Activated naive CD4-positive, alpha-beta T cell treated with anti-CD3 and anti-CD28 coated beads, Interleukin-2, amount 50 U/mL, for 24 hours (primary cell): ENCODE data around the gene PRKCD.
"Not testable (repeated sequence)": the region's sequence is repeated elsewhere in the genome, so short reads cannot be mapped to it uniquely, and the experiment has no call there.

ENCODE experiments used
- H3K27ac Mint-ChIP-seq: one replicate; pipeline ENCODE4 v1.8.0; 2021; ENCODE audit warnings: mild to moderate bottlenecking, mixed read lengths
- H3K27me3 Mint-ChIP-seq: one replicate; pipeline ENCODE4 v1.8.0; 2021; ENCODE audit warnings: mixed read lengths
- H3K36me3 Mint-ChIP-seq: one replicate; pipeline ENCODE4 v1.8.0; 2021; ENCODE audit warnings: mixed read lengths
- H3K4me1 Mint-ChIP-seq: one replicate; pipeline ENCODE4 v1.8.0; 2021; ENCODE audit warnings: mixed read lengths
- H3K4me3 Mint-ChIP-seq: one replicate; pipeline ENCODE4 v1.8.0; 2021; ENCODE audit warnings: mild to moderate bottlenecking, mixed read lengths
- H3K9me3 Mint-ChIP-seq: one replicate; pipeline ENCODE4 v1.8.0; 2021; ENCODE audit warnings: mixed read lengths

The PRKCD gene

GRCh38 chr3:53149006-53149690, 11.9 kb upstream of the PRKCD start:
- Mint-ChIP-seq H3K4me1 (no peaks in the 10 kb centered on the region), H3K36me3 (no peaks in the 10 kb centered on the region), H3K4me3 (no peak overlapping the region), H3K27ac (no peak overlapping the region), H3K27me3 (peaks cover 6% of the 10 kb centered on the region), H3K9me3 (no peaks in the 10 kb centered on the region)

- Mint-ChIP-seq H3K27me3 (peaks cover 6% of the 10 kb centered on the region), H3K27ac (no peak overlapping the region), H3K4me1 (no peaks in the 10 kb centered on the region), H3K4me3 (no peak overlapping the region), H3K9me3 (no peaks in the 10 kb centered on the region), H3K36me3 (no peaks in the 10 kb centered on the region)
Measured at GRCh38 chr3:53149699-53150098, 11.3 kb upstream of the PRKCD start.

DNA sequence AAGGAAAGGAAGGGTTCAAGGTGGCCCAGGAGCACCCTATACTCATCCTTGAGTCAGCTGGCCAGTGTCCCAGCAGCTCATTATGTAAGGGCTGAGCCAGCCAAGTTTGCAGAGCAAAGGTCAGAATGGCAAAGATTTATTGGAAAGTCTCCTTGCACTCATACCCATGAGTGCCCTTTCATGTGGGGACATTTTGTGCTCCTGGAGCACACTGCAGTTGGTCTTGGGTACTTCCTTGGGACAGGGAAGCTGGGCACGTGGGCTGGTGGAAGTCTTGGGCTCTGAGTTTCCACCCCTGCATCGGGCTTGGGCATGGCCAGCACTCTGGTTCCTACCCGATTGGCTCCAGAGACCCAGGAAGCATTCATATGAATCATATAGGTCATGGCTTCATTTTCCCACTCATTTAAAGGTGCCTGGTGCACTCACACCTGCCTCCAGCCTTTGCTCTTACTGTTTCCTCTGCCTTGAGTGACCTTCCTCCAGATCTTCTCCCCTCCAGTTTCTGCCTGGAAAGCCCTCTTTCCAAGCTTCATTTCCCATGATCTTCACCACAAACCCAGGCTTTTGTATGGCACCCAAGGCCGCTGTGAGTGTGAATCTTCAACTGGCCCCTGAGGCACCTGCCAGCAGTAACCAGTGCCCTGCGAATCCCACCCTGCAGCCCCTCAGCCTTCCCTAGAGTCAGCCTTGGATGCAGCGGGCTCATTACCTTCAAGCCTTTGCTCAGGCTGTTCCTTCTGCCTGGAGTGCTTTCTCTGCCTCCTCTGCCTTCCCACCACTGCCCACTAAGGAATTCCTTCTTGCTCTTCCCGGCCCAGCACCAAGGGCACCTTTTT, 10.5 kb upstream of the PRKCD start:
- no peaks in the 10 kb centered on the region for H3K4me1 Mint-ChIP-seq
- peaks cover 9% of the 10 kb centered on the region for H3K27me3 Mint-ChIP-seq
- no peaks in the 10 kb centered on the region for H3K9me3 Mint-ChIP-seq
- no peak overlapping the region for H3K27ac Mint-ChIP-seq
- no peak overlapping the region for H3K4me3 Mint-ChIP-seq
- no peaks in the 10 kb centered on the region for H3K36me3 Mint-ChIP-seq

DNA sequence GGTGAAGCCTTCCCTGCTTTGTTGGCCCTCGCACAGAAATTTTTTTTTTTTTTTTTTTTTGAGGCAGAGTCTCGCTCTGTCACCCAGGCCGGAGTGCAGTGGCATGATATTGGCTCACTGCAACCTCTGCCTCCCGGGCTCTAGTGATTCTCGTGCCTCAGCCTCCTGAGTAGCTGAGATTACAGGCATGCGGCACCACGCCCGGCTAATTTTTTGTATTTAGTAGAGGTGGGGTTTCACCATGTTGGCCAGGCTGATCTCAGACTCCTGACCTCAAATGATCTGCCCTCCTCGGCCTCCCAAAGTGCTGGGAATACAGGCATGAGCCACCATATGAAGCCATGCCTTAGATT, 9.9 kb upstream of the PRKCD start:
- peaks cover 10% of the 10 kb centered on the region for H3K27me3 Mint-ChIP-seq
- not testable (repeated sequence) for H3K27ac Mint-ChIP-seq, H3K36me3 Mint-ChIP-seq, H3K4me1 Mint-ChIP-seq, H3K9me3 Mint-ChIP-seq, H3K4me3 Mint-ChIP-seq

GRCh38 chr3:53151465-53151864, 9.5 kb upstream of the PRKCD start:
- no peak overlapping the region for H3K4me3 Mint-ChIP-seq
- peaks cover 12% of the 10 kb centered on the region for H3K27me3 Mint-ChIP-seq
- H3K9me3 Mint-ChIP-seq = no peaks in the 10 kb centered on the region
- H3K4me1 Mint-ChIP-seq = no peaks in the 10 kb centered on the region
- H3K27ac Mint-ChIP-seq = no peak overlapping the region
- H3K36me3 Mint-ChIP-seq = no peaks in the 10 kb centered on the region

DNA sequence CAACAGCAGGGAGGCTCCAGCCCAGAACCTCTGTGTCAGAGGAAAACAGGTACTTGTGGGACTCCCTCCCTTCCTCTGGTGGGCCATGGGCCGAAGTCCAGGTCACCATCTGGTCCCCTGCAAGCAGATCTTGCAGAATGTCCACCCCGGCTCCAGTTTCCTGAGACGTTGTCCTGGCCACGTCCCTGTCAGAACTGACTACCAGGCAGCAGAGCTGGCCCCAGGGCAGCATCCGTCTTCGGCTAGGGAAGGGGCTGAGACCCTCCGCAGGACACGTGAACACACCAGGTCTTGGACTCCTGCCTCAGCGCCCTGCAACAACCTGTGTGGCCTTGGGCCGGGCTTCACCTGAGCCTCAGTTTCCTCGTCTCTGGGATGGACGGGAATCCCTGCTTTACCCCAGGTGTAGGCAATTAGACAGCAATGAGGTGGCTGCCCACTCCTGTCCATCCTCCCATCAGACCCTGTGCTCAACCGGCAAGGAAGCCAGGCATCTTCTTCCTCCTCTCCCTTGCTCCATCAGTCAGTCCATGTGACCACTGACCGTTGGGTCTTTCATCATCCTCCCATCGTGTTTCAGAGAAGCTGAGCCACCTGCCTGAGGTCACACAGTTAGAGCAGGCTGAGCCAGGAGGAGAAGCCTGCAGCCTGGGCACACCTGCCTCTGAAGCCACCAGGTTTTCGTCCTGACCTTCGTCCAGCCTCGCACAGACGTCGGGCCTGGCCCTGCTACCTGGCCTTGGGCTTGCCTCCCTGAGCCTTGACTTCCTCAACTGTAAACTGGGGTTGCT, 8.9 kb upstream of the PRKCD start:
- peaks cover 12% of the 10 kb centered on the region for H3K27me3 Mint-ChIP-seq
- no peaks in the 10 kb centered on the region for H3K4me1 Mint-ChIP-seq

DNA sequence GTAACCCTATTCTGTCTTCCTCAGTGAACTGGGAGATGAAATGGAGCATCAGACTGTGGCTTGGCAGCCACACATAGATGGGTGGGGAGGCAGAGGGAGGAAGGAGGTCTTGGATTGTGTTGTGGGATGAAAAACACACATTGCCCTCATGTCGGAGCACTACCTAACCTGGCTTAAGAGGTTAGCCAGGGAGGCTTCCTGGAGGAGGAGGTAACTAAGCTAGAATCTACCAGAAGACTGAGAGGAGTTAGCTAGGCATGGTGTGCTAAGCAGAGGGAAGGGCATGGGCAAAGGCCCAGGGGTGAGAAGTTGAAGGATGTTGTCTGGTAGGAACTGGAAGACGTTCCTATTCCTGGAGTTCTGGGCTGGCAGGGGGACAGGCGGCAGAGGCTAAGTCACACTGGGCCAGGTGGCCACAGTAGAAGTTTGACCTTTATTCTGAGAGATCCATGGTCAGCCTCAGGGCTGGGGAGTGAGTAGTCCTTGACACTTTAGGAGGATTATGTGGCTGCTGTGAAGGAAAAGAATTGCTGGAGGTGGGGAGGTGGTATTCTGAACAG, 7.7 kb upstream of the PRKCD start:
- Mint-ChIP-seq H3K36me3 (no peaks in the 10 kb centered on the region), H3K4me3 (no peak overlapping the region), H3K27ac (no peak overlapping the region), H3K27me3 (peaks cover 18% of the 10 kb centered on the region), H3K4me1 (no peaks in the 10 kb centered on the region), H3K9me3 (no peaks in the 10 kb centered on the region)

More for the DNA sequence above, 8.9 kb upstream of the PRKCD start:
- no peaks in the 10 kb centered on the region for H3K36me3 Mint-ChIP-seq
- H3K4me3 Mint-ChIP-seq = no peak overlapping the region
- no peaks in the 10 kb centered on the region for H3K9me3 Mint-ChIP-seq
- H3K27ac Mint-ChIP-seq = no peak overlapping the region

DNA sequence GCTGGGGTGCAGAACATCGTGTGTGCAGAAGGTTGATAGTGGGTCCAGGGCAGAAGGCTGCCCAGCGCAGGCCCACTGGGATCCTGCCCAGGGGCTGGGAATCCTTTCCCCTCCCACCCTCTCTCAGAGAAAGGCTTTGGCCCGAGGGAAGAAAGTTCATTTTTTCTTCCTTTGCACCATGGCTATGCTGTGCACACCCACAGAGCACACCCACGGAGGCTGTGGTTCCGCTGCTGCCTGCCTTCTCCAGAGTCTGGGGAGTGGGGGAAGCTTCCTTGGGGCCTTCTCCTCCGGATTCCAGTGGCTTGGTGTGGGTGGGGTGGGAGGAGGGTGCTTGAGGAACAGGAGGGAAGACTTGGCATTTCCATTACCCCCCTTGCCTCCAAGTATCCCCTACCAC, 7.0 kb upstream of the PRKCD start:
- Mint-ChIP-seq H3K4me1 (no peaks in the 10 kb centered on the region), H3K9me3 (no peaks in the 10 kb centered on the region), H3K4me3 (no peak overlapping the region), H3K27ac (no peak overlapping the region), H3K27me3 (peaks cover 18% of the 10 kb centered on the region), H3K36me3 (no peaks in the 10 kb centered on the region)

DNA sequence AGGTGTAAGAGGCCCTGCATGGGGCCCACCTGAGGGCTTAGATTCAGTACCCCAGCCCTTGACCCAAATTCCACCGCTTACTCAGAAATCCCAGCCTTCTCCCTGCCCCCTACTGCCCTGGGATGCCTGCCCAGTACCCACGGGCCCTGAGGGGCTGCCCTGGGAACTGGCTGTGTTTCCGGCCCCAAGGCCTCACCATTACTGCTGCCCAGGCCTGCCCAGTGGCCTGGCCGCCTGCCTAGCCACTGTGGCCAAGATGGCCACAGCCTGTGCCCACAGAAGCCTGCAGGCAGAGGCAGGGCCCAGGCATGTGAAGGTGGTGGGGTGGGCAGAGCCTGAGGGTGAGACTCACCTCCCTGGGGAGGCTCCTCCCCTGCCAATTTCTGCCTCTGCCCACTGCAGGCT, 6.1 kb upstream of the PRKCD start:
- Mint-ChIP-seq H3K4me1 (no peaks in the 10 kb centered on the region), H3K27ac (no peak overlapping the region), H3K9me3 (no peaks in the 10 kb centered on the region), H3K4me3 (no peak overlapping the region), H3K36me3 (no peaks in the 10 kb centered on the region), H3K27me3 (peaks cover 18% of the 10 kb centered on the region)

- H3K4me1 Mint-ChIP-seq = peaks cover 5% of the 10 kb centered on the region
- peaks cover 18% of the 10 kb centered on the region for H3K27me3 Mint-ChIP-seq
- H3K27ac Mint-ChIP-seq = no peak overlapping the region
- no peak overlapping the region for H3K4me3 Mint-ChIP-seq
- no peaks in the 10 kb centered on the region for H3K9me3 Mint-ChIP-seq
- no peaks in the 10 kb centered on the region for H3K36me3 Mint-ChIP-seq
Measured at GRCh38 chr3:53155760-53156159, 5.2 kb upstream of the PRKCD start.

GRCh38 chr3:53156368-53156834, 4.6 kb upstream of the PRKCD start:
- Mint-ChIP-seq H3K27ac (no peak overlapping the region), H3K4me3 (no peak overlapping the region), H3K36me3 (no peaks in the 10 kb centered on the region), H3K4me1 (peaks cover 5% of the 10 kb centered on the region), H3K27me3 (peaks cover 18% of the 10 kb centered on the region), H3K9me3 (no peaks in the 10 kb centered on the region)

GRCh38 chr3:53157974-53158580, 2.9 kb upstream of the PRKCD start:
- Mint-ChIP-seq H3K27me3 (peaks cover 18% of the 10 kb centered on the region), H3K36me3 (no peaks in the 10 kb centered on the region), H3K4me3 (no peak overlapping the region), H3K9me3 (no peaks in the 10 kb centered on the region), H3K4me1 (peaks cover 14% of the 10 kb centered on the region), H3K27ac (no peak overlapping the region)

DNA sequence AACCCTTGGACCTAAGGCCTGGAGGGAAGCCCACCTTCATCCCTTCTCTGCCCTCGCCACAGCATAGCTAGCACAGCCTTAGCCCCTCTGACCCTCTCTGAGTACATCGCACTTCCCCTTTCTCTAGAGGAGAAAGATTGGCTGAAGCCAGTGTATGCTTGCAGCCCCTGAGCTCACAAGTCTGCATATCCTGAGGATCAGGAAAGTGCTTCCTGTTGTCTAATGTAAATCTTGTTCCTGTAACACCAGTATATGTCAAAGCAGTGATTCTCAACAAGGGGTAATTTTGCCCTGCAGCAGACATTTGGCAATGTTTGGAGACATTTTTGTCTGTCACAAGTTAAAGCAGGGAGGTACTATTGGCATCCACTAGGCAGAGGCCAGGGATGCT, 2.2 kb upstream of the PRKCD start:
- Mint-ChIP-seq H3K27me3 (peaks cover 12% of the 10 kb centered on the region), H3K4me1 (peaks cover 21% of the 10 kb centered on the region), H3K27ac (no peak overlapping the region), H3K4me3 (peak overlapping the region; percentile 3), H3K36me3 (no peaks in the 10 kb centered on the region), H3K9me3 (no peaks in the 10 kb centered on the region)

DNA sequence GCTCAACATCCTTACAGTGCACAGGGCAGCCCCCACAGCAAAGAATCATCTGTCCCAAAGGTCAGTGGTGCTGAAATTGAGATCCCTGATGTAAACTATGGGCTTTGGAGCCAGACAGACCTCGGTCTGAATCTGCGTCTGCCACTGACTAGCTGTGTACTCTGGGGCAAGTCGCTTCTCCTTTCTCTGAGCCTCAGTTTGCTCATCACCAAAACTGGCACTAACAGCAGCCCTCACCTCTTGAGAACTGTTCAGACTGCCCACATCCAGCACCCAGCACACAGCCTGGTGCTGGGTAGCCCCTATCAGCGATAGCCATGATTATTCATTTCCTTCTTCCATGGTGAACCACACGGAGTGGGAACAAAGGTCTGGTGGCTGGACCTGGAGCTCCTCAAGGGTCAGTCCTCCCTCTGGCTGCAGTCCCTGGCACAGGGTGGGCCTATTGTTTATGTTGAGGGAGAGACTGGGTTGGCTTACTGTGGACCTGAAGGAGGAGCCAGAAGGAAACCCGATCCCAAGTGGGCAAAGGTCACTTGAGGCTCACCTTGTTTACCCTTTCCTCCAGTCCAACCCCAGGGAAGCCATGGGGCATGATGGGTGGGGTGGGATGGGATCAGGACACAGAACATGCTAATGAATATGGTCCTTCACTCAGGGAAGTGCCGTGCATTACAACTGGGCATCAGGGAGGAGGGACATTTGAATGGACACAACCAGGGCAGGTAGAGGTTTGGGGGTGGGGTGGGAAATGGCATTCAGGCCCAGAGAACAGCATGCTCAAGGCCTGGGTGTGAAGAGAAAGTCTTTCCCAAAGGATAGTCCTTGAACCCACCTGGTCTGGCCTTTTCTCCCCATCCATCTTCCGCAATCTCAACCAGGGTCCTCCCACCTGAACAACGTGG, 1.6 kb upstream of the PRKCD start:
- Mint-ChIP-seq H3K4me3 (peak overlapping the region; percentile 15), H3K9me3 (no peaks in the 10 kb centered on the region), H3K27me3 (peaks cover 12% of the 10 kb centered on the region), H3K27ac (no peak overlapping the region), H3K36me3 (no peaks in the 10 kb centered on the region), H3K4me1 (peaks cover 23% of the 10 kb centered on the region)
